WI38 (cell line): ENCODE data around the gene GPN2.

ENCODE experiments used
- H3K4me3 ChIP-seq: 2 replicates; pipeline ENCODE4 v1.5.1; 2011; ENCODE audit warnings: low read depth, mild to moderate bottlenecking, control low read depth, low read length
- CTCF ChIP-seq: IDR thresholded peaks from 2 replicates; pipeline ENCODE4 v1.5.1; 2012; ENCODE audit warnings: low read depth, mild to moderate bottlenecking, control low read depth, low read length

GPN2 gene

GRCh38 chr1:26855636-26856035 is 34.4 kb downstream of the GPN2 start:
- TF ChIP-seq CTCF, result no peak
- H3K4me3 ChIP-seq, result no peak overlapping the region

GRCh38 chr1:26854906-26855305 is 35.2 kb downstream of the GPN2 start:
- H3K4me3 ChIP-seq, result no peak overlapping the region
- TF ChIP-seq CTCF, result no peak

- no peak overlapping the region for H3K4me3 ChIP-seq
- no peak for TF ChIP-seq CTCF
Measured at GRCh38 chr1:26853600-26853999, 36.5 kb downstream of the GPN2 start.

GRCh38 chr1:26853156-26853555 is 36.9 kb downstream of the GPN2 start:
- peak; percentile 77 for TF ChIP-seq CTCF
- no peak overlapping the region for H3K4me3 ChIP-seq

GRCh38 chr1:26852701-26853100 is 37.4 kb downstream of the GPN2 start:
- H3K4me3 ChIP-seq, result no peak overlapping the region
- TF ChIP-seq CTCF, result no peak

GRCh38 chr1:26851106-26851684 is 38.9 kb downstream of the GPN2 start:
- H3K4me3 ChIP-seq, result no peak overlapping the region
- TF ChIP-seq CTCF, result no peak

GRCh38 chr1:26848941-26849774 is 40.9 kb downstream of the GPN2 start:
- TF ChIP-seq CTCF, result no peak
- no peak overlapping the region for H3K4me3 ChIP-seq
